PC-3 (cell line): Measurements from ENCODE around the gene HDAC4.

ENCODE experiments used
- CTCF ChIP-seq: fragments of 300-600 bp; sonication (generic); conservative IDR thresholded peaks from 2 replicates; pipeline ENCODE4 v1.5.1; 2017; ENCODE audit warnings: antibody characterized with exemption, low read depth, mild to moderate bottlenecking, low read length
- EZH2phosphoT487 ChIP-seq: fragments of 300-600 bp; sonication (generic); IDR thresholded peaks from 2 replicates; pipeline ENCODE4 v1.6.1; 2018; ENCODE audit warnings: mild to moderate bottlenecking, antibody characterized with exemption, low read length, borderline replicate concordance

- TF ChIP-seq CTCF: no peak
- no peak for TF ChIP-seq EZH2phosphoT487
These were observed 271.5 kb downstream of the HDAC4 start for GRCh38 chr2:239129147-239129920.
